Ishikawa (cell line): ENCODE measurements around the gene GSTA5.

Experiments used
- CEBPB ChIP-seq: IDR thresholded peaks from 2 replicates; pipeline ENCODE4 v1.6.1; 2012
- CREB1 ChIP-seq: IDR thresholded peaks from 2 replicates; pipeline ENCODE4 v1.6.1; 2012; ENCODE audit warnings: low read depth
- EGR1 ChIP-seq: IDR thresholded peaks from 2 replicates; pipeline ENCODE4 v1.6.1; 2012
- EP300 ChIP-seq: IDR thresholded peaks from 2 replicates; pipeline ENCODE4 v1.6.1; 2012; ENCODE audit warnings: borderline replicate concordance
- FOXM1 ChIP-seq: IDR thresholded peaks from 2 replicates; pipeline ENCODE4 v1.6.1; 2012; ENCODE audit warnings: low read depth, borderline replicate concordance
- NFIC ChIP-seq: IDR thresholded peaks from 2 replicates; pipeline ENCODE4 v1.6.1; 2012
- RAD21 ChIP-seq: IDR thresholded peaks from 2 replicates; pipeline ENCODE4 v1.6.1; 2012; ENCODE audit warnings: low read depth
- TAF1 ChIP-seq: IDR thresholded peaks from 2 replicates; pipeline ENCODE4 v1.6.1; 2012; ENCODE audit warnings: low read depth, mild to moderate bottlenecking
- TCF12 ChIP-seq: IDR thresholded peaks from 2 replicates; pipeline ENCODE4 v1.6.1; 2012; ENCODE audit warnings: low read depth
- TEAD4 ChIP-seq: IDR thresholded peaks from 2 replicates; pipeline ENCODE4 v1.6.1; 2012
- YY1 ChIP-seq: IDR thresholded peaks from 2 replicates; pipeline ENCODE4 v1.6.1; 2012; ENCODE audit warnings: low read depth
- ZBTB7A ChIP-seq: IDR thresholded peaks from 2 replicates; pipeline ENCODE4 v1.6.1; 2012; ENCODE audit warnings: low read depth
- TF ChIP-seq, protein P1 (sequence below): IDR thresholded peaks from 2 replicates; pipeline ENCODE4 v1.6.1; 2012
- TF ChIP-seq, protein P2 (sequence below): IDR thresholded peaks from 2 replicates; pipeline ENCODE4 v1.6.1; 2012
- TF ChIP-seq, protein P3 (sequence below): IDR thresholded peaks from 2 replicates; pipeline ENCODE4 v1.6.1; 2012; ENCODE audit warnings: low read depth, mild to moderate bottlenecking

GSTA5 gene

DNA sequence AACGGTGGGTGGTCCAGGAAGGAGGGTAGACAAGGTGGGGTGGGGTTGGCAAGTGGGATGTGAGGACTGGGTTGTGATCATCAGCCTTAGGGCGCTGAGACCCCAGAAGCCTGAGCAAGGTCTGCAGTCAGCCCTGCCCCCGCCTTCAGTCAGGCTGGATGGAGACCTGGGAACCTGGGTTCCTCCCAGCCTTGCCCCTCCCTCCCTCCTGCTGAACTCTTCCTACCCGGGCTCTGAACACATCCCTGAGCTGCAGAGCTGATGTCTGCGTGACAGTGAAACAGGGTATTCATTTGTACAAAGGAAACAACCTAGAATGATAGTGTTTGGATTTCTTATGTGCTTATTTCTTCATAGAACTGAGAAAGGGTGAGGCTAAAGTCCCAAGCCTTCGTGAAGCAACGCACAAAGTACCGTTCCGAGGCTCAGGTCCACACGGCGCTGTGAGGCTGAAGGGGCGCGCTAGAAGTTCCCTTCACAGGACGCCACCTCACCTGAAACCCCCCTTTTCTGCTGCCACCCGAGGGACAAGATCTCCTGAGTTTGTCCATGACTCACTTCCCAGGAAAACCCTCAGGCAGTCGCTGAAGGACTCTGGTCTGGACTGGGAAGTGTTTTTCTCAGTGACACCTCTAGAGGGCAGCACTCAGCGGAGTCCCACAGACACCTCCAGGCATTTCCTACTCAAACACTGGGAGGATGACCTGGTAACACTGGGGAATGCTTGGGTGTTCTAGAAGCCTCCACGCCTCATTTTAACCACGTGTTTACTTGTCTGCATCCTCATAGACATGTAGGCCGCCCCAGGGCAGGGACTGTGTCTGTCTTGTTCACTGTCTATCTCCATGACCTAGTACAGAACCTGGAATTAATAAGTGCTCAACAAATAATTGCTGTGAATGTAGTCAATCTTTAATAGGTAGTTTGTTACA lies 1.2 kb downstream of the GSTA5 start:
- TF ChIP-seq CEBPB (no peak), EGR1 (no peak), ZBTB7A (no peak), NFIC (no peak), RAD21 (peak; percentile 64), TCF12 (no peak), FOXM1 (no peak), CREB1 (no peak)
- TF ChIP-seq, protein P1, sequence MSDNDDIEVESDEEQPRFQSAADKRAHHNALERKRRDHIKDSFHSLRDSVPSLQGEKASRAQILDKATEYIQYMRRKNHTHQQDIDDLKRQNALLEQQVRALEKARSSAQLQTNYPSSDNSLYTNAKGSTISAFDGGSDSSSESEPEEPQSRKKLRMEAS, result peak; percentile 75
- TF ChIP-seq, protein P2, sequence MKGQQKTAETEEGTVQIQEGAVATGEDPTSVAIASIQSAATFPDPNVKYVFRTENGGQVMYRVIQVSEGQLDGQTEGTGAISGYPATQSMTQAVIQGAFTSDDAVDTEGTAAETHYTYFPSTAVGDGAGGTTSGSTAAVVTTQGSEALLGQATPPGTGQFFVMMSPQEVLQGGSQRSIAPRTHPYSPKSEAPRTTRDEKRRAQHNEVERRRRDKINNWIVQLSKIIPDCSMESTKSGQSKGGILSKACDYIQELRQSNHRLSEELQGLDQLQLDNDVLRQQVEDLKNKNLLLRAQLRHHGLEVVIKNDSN, result no peak
- TF ChIP-seq, protein P3, sequence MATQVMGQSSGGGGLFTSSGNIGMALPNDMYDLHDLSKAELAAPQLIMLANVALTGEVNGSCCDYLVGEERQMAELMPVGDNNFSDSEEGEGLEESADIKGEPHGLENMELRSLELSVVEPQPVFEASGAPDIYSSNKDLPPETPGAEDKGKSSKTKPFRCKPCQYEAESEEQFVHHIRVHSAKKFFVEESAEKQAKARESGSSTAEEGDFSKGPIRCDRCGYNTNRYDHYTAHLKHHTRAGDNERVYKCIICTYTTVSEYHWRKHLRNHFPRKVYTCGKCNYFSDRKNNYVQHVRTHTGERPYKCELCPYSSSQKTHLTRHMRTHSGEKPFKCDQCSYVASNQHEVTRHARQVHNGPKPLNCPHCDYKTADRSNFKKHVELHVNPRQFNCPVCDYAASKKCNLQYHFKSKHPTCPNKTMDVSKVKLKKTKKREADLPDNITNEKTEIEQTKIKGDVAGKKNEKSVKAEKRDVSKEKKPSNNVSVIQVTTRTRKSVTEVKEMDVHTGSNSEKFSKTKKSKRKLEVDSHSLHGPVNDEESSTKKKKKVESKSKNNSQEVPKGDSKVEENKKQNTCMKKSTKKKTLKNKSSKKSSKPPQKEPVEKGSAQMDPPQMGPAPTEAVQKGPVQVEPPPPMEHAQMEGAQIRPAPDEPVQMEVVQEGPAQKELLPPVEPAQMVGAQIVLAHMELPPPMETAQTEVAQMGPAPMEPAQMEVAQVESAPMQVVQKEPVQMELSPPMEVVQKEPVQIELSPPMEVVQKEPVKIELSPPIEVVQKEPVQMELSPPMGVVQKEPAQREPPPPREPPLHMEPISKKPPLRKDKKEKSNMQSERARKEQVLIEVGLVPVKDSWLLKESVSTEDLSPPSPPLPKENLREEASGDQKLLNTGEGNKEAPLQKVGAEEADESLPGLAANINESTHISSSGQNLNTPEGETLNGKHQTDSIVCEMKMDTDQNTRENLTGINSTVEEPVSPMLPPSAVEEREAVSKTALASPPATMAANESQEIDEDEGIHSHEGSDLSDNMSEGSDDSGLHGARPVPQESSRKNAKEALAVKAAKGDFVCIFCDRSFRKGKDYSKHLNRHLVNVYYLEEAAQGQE, result no peak

DNA sequence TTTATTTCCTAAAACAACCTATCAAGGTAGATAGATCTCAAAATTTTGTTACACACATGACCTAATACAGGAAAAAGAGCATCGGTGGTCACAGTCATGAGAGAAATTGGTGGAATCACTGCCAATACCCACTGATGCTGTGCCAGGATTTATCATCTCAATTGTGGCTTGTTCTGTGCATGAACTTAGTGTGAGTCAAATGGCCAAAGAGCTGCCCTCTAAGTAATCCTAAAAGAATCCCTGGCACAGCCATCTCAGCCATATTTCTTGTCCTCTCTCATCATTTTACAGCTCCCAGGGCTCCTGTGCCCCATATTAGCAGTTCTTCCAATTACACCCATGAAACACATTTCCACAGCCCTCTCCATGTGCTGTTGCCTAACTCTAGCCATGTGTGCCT lies 6.1 kb downstream of the GSTA5 start:
- TF ChIP-seq EP300, result no peak
- no peak for TF ChIP-seq EGR1
- TF ChIP-seq, protein P1, result no peak
- TF ChIP-seq, protein P3, result no peak
- TF ChIP-seq TAF1, result no peak
- TF ChIP-seq TCF12, result no peak
- no peak for TF ChIP-seq ZBTB7A
- no peak for TF ChIP-seq YY1
- no peak for TF ChIP-seq TEAD4
- TF ChIP-seq CEBPB, result no peak

DNA sequence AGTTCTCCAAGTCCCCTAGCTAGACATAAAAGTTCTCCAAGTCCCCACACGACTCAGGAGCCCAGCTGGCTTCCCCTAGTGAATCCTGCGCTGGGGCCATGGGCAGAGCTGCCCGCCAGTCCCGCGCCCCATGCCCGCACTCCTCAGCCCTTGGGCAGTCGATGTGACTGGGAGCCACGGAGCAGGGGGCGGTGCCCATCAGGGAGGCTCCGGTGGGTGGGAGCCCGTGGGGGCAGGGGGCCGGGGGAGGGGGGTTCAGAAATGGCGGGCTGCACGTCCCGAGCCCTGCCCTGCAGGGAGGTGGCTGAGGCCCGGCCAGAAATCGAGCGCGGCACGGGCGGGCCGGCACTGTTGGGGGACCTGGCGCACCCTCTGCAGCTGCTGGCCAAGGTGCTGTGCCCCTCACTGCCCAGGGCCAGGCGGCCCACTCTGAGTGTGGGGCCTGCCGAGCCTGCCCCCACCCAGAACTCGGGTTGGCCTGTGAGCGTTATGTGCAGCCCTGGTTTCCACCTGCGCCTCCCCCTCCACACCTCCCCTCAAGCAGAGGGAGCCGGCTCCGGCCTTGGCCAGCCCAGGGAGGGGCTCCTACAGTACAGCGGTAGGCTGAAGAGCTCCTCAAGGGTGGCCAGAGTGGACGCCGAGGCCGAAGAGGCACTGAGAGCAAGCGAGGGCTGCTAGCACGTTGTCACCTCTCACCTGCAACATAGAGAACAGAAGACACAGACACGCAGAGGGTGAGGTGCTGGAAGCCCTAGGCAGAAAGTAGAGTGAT lies 11.4 kb downstream of the GSTA5 start:
- TF ChIP-seq FOXM1 (no peak), TAF1 (no peak), ZBTB7A (no peak), NFIC (no peak), YY1 (no peak), RAD21 (no peak), TCF12 (no peak), CEBPB (no peak), EGR1 (no peak), CREB1 (no peak)
- TF ChIP-seq, protein P1, result no peak
- TF ChIP-seq, protein P2, result no peak

DNA sequence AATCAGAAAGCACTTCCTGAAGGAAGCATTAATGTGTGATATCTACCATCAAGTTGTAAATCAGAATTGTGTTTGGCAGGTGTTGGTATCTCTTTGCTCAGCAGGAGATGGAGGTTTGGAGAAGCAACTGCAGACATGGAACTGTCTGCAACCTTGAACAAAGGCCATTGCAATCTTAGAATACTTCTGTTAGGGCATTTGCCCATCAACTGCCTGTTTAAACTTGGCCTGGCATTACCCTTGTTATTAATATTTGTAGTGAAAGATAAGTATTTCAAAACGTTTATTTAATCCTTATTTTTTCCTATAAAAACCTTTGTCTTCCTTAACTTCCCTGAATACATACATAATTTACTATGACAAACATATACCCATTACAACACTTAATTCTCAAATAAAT lies 14.1 kb downstream of the GSTA5 start:
- no peak for TF ChIP-seq TCF12
- TF ChIP-seq FOXM1, result no peak
- TF ChIP-seq CEBPB, result no peak
- no peak for TF ChIP-seq RAD21
- no peak for TF ChIP-seq YY1
- TF ChIP-seq TEAD4, result no peak
- TF ChIP-seq EGR1, result no peak
- TF ChIP-seq, protein P3, result no peak
- TF ChIP-seq, protein P1, result no peak
- TF ChIP-seq CREB1, result no peak
- TF ChIP-seq TAF1, result no peak
- TF ChIP-seq ZBTB7A, result no peak
- TF ChIP-seq, protein P2, result no peak
- TF ChIP-seq EP300, result no peak
- TF ChIP-seq NFIC, result no peak
